Testis (tissue), 3 donors: ENCODE measurements around the gene CHRNB1. TPM values are rescaled to one million over a fixed set of nuclear protein-coding genes. Genes with fewer than 3 reads are reported as not detected.

ENCODE experiments used
- DNase-seq: peaks from one replicate; pipeline ENCODE4 v3.0.0-alpha.2; 2019
- H3K27ac ChIP-seq, 2 donors: fragments of 200-600 bp; sonication (generic); one replicate each; pipeline ENCODE4 v1.5.1; 2019
- H3K27me3 ChIP-seq: fragments of 200-600 bp; sonication (generic); one replicate; pipeline ENCODE4 v1.5.1; 2019
- H3K36me3 ChIP-seq: fragments of 200-600 bp; sonication (generic); one replicate; pipeline ENCODE4 v1.5.1; 2017; ENCODE audit warnings: low read depth; ENCODE audit errors: missing control alignments
- H3K4me1 ChIP-seq: fragments of 200-600 bp; sonication (generic); one replicate; pipeline ENCODE4 v1.5.1; 2019
- H3K4me3 ChIP-seq, 2 donors: fragments of 200-600 bp; sonication (generic); one replicate each; pipeline ENCODE4 v1.5.1; 2017 to 2019
- H3K9me3 ChIP-seq: fragments of 200-600 bp; sonication (generic); one replicate; pipeline ENCODE4 v1.5.1; 2017
- POLR2A ChIP-seq: fragments of 450-650 bp; IDR thresholded peaks from one replicate; pipeline ENCODE4 v1.6.1; 2017; ENCODE audit warnings: antibody characterized with exemption, mild to moderate bottlenecking, moderate library complexity
- WGBS, 2 donors: methylation state at CpG; one replicate each; pipeline ENCODE4 v1.1.5; 2018; 5-methylcytosine and 5-hydroxymethylcytosine counted together
- intact Hi-C: fragments of 100-400 bp; cut with DNase I; formaldehyde crosslinking; loops from one replicate; pipeline ENCODE4 v1.15.1; 2023; ENCODE audit warnings: low total_unique reads
- polyA plus RNA-seq: library from polyadenylated mRNA; stranded (reverse); fragments of 350-450 nt; fragmentation: Illumina TruSeq; extraction: RNeasy Lipid Tissue Mini Kit (QIAGEN cat#74804); gene quantifications from one replicate; pipeline ENCODE4 v1.2.3, GENCODE V29; 2014; ENCODE audit warnings: low read depth, low replicate concordance; ENCODE audit not compliant: insufficient read depth
- total RNA-seq, 2 donors: library from RNA; depleted of rRNA; stranded (reverse); fragments of >200 nt; gene quantifications; one replicate each; pipeline ENCODE4 v1.2.3, GENCODE V29; 2016
- TF ChIP-seq, protein P1 (sequence below), 3 experiments: fragments of 450-650 bp in 2 of 3; fragments of 200-600 bp in 1 of 3; sonication (generic) in 1 of 3; IDR thresholded peaks; one replicate each; pipeline ENCODE4 v1.5.1; 2016 to 2019; ENCODE audit warnings: antibody characterized with exemption in 3 of 3, mild to moderate bottlenecking in 2 of 3, moderate library complexity in 1 of 3

The CHRNB1 gene
- total and polyA plus RNA-seq, 3 donors from 2014 or later = 6.2 to 7.4 (median 6.9) TPM

DNA sequence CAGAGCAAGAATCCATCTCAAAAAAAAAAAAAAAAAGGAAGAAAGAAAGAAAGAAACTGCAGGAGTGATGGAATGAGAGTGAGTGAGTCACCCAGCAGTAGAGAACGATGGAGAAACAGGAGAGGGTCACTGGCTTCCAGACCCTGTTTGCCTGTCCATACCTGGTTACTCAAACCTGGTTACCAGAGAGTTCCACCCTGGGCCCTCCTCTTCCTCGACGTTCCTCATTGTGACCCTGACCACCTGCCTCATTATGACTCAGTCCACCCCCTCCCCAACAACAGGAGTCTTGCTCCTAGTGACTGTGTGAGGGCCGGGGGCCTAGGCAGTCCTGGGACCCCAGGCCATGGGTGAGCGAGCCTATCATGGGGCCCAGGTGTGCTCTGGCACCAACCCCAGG, 16.3 kb upstream of the CHRNB1 start, which contains the start of gene SPEM3:
TSS of gene SPEM3 (plus strand) at position 301 of the 400 bp plus-strand sequence. CDS start at position 347, 46 bp downstream.
- Histone ChIP-seq H3K36me3 (no peaks in the 10 kb centered on the region), H3K4me1 (no peaks in the 10 kb centered on the region), H3K27me3 (no peaks in the 10 kb centered on the region), H3K4me3 (no peak within 1 kb of the TSS), H3K9me3 (no peaks in the 10 kb centered on the region), H3K27ac (no peak within 1 kb of the TSS)
- TF ChIP-seq POLR2A = no peak
- TF ChIP-seq, protein P1, sequence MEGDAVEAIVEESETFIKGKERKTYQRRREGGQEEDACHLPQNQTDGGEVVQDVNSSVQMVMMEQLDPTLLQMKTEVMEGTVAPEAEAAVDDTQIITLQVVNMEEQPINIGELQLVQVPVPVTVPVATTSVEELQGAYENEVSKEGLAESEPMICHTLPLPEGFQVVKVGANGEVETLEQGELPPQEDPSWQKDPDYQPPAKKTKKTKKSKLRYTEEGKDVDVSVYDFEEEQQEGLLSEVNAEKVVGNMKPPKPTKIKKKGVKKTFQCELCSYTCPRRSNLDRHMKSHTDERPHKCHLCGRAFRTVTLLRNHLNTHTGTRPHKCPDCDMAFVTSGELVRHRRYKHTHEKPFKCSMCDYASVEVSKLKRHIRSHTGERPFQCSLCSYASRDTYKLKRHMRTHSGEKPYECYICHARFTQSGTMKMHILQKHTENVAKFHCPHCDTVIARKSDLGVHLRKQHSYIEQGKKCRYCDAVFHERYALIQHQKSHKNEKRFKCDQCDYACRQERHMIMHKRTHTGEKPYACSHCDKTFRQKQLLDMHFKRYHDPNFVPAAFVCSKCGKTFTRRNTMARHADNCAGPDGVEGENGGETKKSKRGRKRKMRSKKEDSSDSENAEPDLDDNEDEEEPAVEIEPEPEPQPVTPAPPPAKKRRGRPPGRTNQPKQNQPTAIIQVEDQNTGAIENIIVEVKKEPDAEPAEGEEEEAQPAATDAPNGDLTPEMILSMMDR (IDR thresholded peaks at IDR 0.05) = no peak
- 56 to 71% methylated on average over 4 to 5 of the region's 5 CpGs for WGBS, 2 donors
- intact Hi-C loops = no loop called here
- no peak for DNase-seq

DNA sequence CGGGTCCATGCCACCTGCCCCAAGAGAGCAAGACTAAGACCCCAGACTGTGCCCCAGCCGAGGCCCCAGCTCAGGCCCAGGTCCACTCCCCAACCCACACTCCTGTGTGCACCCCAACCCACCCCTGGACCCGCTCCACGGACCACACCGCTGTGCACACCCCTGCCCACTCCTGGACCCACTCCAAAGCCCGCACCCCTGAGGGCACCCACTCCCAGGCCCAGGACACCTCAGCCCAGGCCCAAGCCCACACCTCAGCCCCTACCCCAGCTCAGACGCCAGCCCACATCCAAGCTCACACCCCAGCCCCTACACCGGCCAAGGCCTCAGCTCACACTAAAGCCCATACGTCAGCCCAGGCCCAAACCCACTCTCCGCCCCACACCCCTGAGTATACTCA, 15.1 kb upstream of the CHRNB1 start:
- no peak for TF ChIP-seq POLR2A
- TF ChIP-seq, protein P1 (IDR thresholded peaks at IDR 0.05) = no peak
- Histone ChIP-seq H3K27ac (no peak overlapping the region), H3K36me3 (no peaks in the 10 kb centered on the region), H3K4me3 (no peak overlapping the region), H3K9me3 (no peaks in the 10 kb centered on the region), H3K27me3 (no peaks in the 10 kb centered on the region), H3K4me1 (no peaks in the 10 kb centered on the region)
- no peak for DNase-seq
- WGBS, 2 donors = 90 to 97% methylated on average over 10 of the region's 10 CpGs
- intact Hi-C loops = no loop called here

DNA sequence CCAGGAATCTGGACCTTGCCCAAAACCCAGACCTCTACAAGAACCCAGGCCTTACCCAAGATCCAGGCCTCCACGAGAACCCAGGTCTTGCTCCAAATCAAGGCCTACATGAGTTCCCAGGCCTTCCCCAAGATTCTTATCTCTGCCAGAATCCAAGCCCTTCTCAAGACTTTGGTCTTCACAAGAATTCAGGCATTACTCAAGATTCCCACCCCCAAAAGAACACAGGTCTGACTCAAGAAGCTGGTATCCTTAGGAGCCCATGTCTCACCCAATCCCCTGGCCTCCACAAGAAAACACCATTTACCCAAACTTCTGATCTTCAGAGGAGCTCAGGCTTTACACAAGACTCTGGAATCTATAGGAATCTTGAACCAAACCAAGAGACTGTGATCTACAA, 13.6 kb upstream of the CHRNB1 start:
- WGBS, 2 donors = 78 to 96% methylated on average over 1 of the region's 1 CpG
- no peak for DNase-seq
- H3K36me3 ChIP-seq = no peaks in the 10 kb centered on the region
- no peak for TF ChIP-seq POLR2A
- TF ChIP-seq, protein P1 (IDR thresholded peaks at IDR 0.05) = no peak
- no peaks in the 10 kb centered on the region for H3K9me3 ChIP-seq
- H3K4me1 ChIP-seq = no peaks in the 10 kb centered on the region
- H3K27me3 ChIP-seq = no peaks in the 10 kb centered on the region
- no peak overlapping the region for H3K4me3 ChIP-seq
- intact Hi-C loops = no loop called here
- H3K27ac ChIP-seq = no peak overlapping the region

DNA sequence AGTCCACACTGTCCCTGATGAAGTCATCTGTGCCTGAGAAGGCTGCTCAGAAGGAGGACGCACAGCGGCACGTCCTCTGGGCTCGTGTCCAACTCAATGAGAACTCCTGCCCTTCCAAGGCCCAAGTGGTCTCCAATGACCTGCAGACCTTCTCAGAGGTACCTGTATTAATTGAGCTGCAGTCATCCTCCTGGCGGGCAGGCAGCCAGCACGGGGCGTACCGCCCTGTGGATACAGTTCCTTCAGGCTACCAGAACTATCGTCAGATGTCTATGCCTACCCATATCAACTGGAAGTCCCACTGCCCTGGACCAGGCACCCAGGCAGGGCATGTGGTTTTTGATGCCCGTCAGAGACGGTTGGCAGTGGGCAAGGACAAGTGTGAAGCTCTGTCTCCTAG, 12.6 kb upstream of the CHRNB1 start:
- intact Hi-C loops = no loop called here
- TF ChIP-seq, protein P1 (IDR thresholded peaks at IDR 0.05) = no peak
- no peak for TF ChIP-seq POLR2A

More for the DNA sequence above, 12.6 kb upstream of the CHRNB1 start:
- H3K4me3 ChIP-seq = no peak overlapping the region
- no peak overlapping the region for H3K27ac ChIP-seq
- H3K4me1 ChIP-seq = peaks cover 2% of the 10 kb centered on the region
- no peak for DNase-seq
- H3K36me3 ChIP-seq = no peaks in the 10 kb centered on the region
- WGBS, 2 donors = 92 to 99% methylated on average over 10 to 11 of the region's 11 CpGs
- no peaks in the 10 kb centered on the region for H3K9me3 ChIP-seq
- H3K27me3 ChIP-seq = no peaks in the 10 kb centered on the region
